Endothelial cell of umbilical vein (primary cell): Measurements from ENCODE around the gene NR3C2.

Experiments used
- CTCF ChIP-seq, 2 donors: IDR thresholded peaks; 1 replicate in 1 of 2; 2 replicates in 1 of 2; pipeline ENCODE4 v1.5.1; 2011; ENCODE audit warnings: low read length in 2 of 2, mild to moderate bottlenecking in 2 of 2, moderate library complexity in 2 of 2, control low read depth in 1 of 2, inconsistent platforms in 1 of 2, low read depth in 1 of 2; ENCODE audit not compliant: insufficient read depth in 1 of 2; ENCODE audit errors: extremely low read depth in 1 of 2
- POLR2A ChIP-seq: IDR thresholded peaks from 2 replicates; pipeline ENCODE4 v1.6.1; 2012; ENCODE audit warnings: low read depth, mild to moderate bottlenecking, control low read depth, low read length
- POLR2AphosphoS5 ChIP-seq: IDR thresholded peaks from 2 replicates; pipeline ENCODE4 v1.6.1; 2012; ENCODE audit warnings: low read depth, mild to moderate bottlenecking, control low read depth, low read length, moderate library complexity; ENCODE audit not compliant: insufficient read depth

- TF ChIP-seq POLR2AphosphoS5 (no peak), CTCF (IDR thresholded peaks at IDR 0.05; ENCODE audit: extremely low read depth in 1 of 2, insufficient read depth in 1 of 2, low read depth in 1 of 2, low read length in 2 of 2) (no peak), POLR2A (no peak)
These were observed 96.7 kb downstream of the NR3C2 start for GRCh38 chr4:148345509-148345908.
